ENCODE data around the gene TAC1. TPM values are rescaled to one million over a fixed set of nuclear protein-coding genes. Genes with fewer than 3 reads are reported as not detected.
"Not testable (repeated sequence)": the region's sequence is repeated elsewhere in the genome, so short reads cannot be mapped to it uniquely, and the experiment has no call there.

The TAC1 gene
- total and polyA plus RNA-seq, 4 donors, result not detected

DNA sequence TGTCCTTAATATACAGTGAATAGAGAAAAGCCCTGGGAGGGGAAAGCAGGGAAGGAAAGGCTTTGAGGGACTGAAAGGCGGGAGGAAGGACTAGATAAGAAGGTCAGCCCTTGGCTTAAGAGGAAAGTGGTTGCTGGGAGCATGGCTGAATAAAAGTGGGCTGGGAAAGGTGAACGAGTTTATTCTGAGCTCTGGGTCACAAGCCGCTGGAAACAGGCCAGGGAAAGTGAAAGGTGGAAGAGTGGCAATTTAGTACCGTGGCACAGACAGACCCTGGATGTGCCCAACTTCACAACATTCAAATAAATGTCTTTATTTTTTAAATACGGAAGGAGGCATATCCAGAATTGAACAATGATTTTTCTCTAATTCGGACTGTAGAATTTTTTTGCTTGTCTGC is 39.7 kb downstream of the TAC1 start:
- peaks cover 0 to 4% (median 0%) of the 10 kb centered on the region in 4 donors for H3K27me3 ChIP-seq (ENCODE audit: control insufficient read depth in 4 of 4, insufficient read depth in 4 of 4, low read length in 3 of 4)
- H3K36me3 ChIP-seq (ENCODE audit: control insufficient read depth in 4 of 4, insufficient read depth in 3 of 4, low read depth in 1 of 4, low read length in 3 of 4), result no peaks in the 10 kb centered on the region
- no peak for TF ChIP-seq HNF4G (IDR thresholded peaks at IDR 0.05)
- H3K9ac ChIP-seq (ENCODE audit: low read depth in 1 of 2, low read length in 2 of 2), result no peak overlapping the region
- 52% methylated on average over 6 of the region's 6 CpGs for WGBS
- DNase-seq (ENCODE audit: low spot score), result no peak
- H3K4me1 ChIP-seq (ENCODE audit: control insufficient read depth in 4 of 4, insufficient read depth in 4 of 4, low read length in 3 of 4), result no peaks in the 10 kb centered on the region
- H3K9me3 ChIP-seq (ENCODE audit: control insufficient read depth in 4 of 4, low read length in 3 of 4), result no peaks in the 10 kb centered on the region
- H3K27ac ChIP-seq (ENCODE audit: low read depth in 1 of 2, low read length in 2 of 2), result no peak overlapping the region
- H3K4me3 ChIP-seq (ENCODE audit: low read depth in 1 of 3, low read length in 3 of 3), result no peak overlapping the region

DNA sequence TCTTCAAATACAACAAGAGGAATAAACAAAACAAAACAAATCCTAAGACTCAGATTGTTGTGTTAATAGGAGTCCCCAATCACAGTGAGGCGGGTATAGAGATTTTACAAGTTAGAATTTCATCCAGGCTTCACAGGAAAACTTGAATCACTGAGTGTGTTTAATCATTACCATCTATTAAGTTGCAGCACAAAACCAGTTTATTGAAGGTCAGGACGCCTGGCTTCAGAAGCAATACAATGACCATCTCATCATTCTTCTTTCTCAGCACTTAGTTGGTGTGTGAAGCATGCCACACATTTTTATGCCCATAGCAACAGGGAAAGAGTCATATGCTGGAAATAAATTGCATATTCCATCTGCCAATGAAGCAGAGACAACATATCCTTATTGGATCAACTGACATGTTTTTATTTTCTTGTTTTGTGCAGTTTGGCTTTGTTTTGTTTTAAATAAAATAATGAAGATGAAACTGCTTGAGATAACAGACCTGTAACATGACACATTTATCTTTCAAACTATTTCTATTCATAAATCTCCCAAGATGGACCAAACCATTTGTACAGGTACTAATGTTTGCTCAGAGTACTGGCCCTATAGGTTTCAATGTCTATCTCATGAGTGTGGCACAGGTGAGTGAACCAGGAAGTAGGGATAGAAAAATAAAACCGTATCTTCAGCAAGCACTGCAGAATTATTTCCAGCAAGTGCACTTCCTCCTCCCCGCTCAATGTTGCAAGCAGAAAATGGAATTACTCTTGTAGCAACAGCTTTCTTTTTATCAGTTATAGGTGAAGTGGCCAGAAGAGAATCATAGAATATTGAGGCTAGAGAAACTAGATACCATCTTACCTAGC is 40.4 kb downstream of the TAC1 start:
- no peaks in the 10 kb centered on the region for H3K9me3 ChIP-seq (ENCODE audit: control insufficient read depth in 4 of 4, low read length in 3 of 4)
- TF ChIP-seq TAF1 (conservative IDR thresholded peaks at IDR 0.05) (no peak), EGR1 (IDR thresholded peaks at IDR 0.05; ENCODE audit: low read depth in 2 of 2) (no peak), FOXA2 (IDR thresholded peaks at IDR 0.05) (no peak), RAD21 (IDR thresholded peaks at IDR 0.05) (no peak), YY1 (IDR thresholded peaks at IDR 0.05) (no peak), HNF4A (conservative IDR thresholded peaks at IDR 0.05) (no peak)
- TF ChIP-seq, protein P1, sequence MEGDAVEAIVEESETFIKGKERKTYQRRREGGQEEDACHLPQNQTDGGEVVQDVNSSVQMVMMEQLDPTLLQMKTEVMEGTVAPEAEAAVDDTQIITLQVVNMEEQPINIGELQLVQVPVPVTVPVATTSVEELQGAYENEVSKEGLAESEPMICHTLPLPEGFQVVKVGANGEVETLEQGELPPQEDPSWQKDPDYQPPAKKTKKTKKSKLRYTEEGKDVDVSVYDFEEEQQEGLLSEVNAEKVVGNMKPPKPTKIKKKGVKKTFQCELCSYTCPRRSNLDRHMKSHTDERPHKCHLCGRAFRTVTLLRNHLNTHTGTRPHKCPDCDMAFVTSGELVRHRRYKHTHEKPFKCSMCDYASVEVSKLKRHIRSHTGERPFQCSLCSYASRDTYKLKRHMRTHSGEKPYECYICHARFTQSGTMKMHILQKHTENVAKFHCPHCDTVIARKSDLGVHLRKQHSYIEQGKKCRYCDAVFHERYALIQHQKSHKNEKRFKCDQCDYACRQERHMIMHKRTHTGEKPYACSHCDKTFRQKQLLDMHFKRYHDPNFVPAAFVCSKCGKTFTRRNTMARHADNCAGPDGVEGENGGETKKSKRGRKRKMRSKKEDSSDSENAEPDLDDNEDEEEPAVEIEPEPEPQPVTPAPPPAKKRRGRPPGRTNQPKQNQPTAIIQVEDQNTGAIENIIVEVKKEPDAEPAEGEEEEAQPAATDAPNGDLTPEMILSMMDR (IDR thresholded peaks at IDR 0.05; ENCODE audit: low read depth, low read length, missing input control), result no peak
- TF ChIP-seq, protein P2, sequence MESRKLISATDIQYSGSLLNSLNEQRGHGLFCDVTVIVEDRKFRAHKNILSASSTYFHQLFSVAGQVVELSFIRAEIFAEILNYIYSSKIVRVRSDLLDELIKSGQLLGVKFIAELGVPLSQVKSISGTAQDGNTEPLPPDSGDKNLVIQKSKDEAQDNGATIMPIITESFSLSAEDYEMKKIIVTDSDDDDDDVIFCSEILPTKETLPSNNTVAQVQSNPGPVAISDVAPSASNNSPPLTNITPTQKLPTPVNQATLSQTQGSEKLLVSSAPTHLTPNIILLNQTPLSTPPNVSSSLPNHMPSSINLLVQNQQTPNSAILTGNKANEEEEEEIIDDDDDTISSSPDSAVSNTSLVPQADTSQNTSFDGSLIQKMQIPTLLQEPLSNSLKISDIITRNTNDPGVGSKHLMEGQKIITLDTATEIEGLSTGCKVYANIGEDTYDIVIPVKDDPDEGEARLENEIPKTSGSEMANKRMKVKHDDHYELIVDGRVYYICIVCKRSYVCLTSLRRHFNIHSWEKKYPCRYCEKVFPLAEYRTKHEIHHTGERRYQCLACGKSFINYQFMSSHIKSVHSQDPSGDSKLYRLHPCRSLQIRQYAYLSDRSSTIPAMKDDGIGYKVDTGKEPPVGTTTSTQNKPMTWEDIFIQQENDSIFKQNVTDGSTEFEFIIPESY (IDR thresholded peaks at IDR 0.05), result no peak
- TF ChIP-seq, protein P3, sequence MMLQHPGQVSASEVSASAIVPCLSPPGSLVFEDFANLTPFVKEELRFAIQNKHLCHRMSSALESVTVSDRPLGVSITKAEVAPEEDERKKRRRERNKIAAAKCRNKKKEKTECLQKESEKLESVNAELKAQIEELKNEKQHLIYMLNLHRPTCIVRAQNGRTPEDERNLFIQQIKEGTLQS (IDR thresholded peaks at IDR 0.05), result no peak
- TF ChIP-seq, protein P4, sequence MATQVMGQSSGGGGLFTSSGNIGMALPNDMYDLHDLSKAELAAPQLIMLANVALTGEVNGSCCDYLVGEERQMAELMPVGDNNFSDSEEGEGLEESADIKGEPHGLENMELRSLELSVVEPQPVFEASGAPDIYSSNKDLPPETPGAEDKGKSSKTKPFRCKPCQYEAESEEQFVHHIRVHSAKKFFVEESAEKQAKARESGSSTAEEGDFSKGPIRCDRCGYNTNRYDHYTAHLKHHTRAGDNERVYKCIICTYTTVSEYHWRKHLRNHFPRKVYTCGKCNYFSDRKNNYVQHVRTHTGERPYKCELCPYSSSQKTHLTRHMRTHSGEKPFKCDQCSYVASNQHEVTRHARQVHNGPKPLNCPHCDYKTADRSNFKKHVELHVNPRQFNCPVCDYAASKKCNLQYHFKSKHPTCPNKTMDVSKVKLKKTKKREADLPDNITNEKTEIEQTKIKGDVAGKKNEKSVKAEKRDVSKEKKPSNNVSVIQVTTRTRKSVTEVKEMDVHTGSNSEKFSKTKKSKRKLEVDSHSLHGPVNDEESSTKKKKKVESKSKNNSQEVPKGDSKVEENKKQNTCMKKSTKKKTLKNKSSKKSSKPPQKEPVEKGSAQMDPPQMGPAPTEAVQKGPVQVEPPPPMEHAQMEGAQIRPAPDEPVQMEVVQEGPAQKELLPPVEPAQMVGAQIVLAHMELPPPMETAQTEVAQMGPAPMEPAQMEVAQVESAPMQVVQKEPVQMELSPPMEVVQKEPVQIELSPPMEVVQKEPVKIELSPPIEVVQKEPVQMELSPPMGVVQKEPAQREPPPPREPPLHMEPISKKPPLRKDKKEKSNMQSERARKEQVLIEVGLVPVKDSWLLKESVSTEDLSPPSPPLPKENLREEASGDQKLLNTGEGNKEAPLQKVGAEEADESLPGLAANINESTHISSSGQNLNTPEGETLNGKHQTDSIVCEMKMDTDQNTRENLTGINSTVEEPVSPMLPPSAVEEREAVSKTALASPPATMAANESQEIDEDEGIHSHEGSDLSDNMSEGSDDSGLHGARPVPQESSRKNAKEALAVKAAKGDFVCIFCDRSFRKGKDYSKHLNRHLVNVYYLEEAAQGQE (IDR thresholded peaks at IDR 0.05), result no peak
- no peak overlapping the region for H3K9ac ChIP-seq (ENCODE audit: low read depth in 1 of 2, low read length in 2 of 2)
- no peak overlapping the region for H3K27ac ChIP-seq (ENCODE audit: low read depth in 1 of 2, low read length in 2 of 2)
- H3K27me3 ChIP-seq (ENCODE audit: control insufficient read depth in 4 of 4, insufficient read depth in 4 of 4, low read length in 3 of 4), result peaks cover 0 to 4% (median 2%) of the 10 kb centered on the region in 4 donors
- 59% methylated on average over 4 of the region's 4 CpGs for WGBS
- DNase-seq (ENCODE audit: low spot score), result no peak
- no peaks in the 10 kb centered on the region for H3K4me1 ChIP-seq (ENCODE audit: control insufficient read depth in 4 of 4, insufficient read depth in 4 of 4, low read length in 3 of 4)
- H3K4me3 ChIP-seq (ENCODE audit: low read depth in 1 of 3, low read length in 3 of 3), result no peak overlapping the region
- H3K36me3 ChIP-seq (ENCODE audit: control insufficient read depth in 4 of 4, insufficient read depth in 3 of 4, low read depth in 1 of 4, low read length in 3 of 4), result no peaks in the 10 kb centered on the region

DNA sequence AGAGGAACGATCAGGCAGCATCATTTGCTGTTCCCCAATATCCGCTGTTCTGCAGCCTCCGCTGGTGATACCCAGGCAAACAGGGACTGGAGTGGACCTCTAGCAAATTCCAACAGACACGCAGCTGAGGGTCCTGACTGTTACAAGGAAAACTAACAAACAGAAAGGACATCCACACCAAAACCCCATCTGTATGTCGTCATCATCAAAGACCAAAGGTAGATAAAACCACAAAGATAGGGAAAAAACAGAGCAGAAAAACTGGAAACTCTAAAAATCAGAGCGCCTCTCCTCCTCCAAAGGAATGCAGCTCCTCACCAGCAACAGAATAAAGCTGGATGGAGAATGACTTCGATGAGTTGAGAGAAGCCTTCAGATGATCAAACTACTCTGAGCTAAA is 54.5 kb downstream of the TAC1 start:
- H3K4me1 ChIP-seq (ENCODE audit: control insufficient read depth in 4 of 4, insufficient read depth in 4 of 4, low read length in 3 of 4); H3K9ac ChIP-seq (ENCODE audit: low read depth in 1 of 2, low read length in 2 of 2); H3K27ac ChIP-seq (ENCODE audit: low read depth in 1 of 2, low read length in 2 of 2); DNase-seq (ENCODE audit: low spot score); H3K9me3 ChIP-seq (ENCODE audit: control insufficient read depth in 4 of 4, low read length in 3 of 4); H3K36me3 ChIP-seq (ENCODE audit: control insufficient read depth in 4 of 4, insufficient read depth in 3 of 4, low read depth in 1 of 4, low read length in 3 of 4); H3K4me3 ChIP-seq (ENCODE audit: low read depth in 1 of 3, low read length in 3 of 3); H3K27me3 ChIP-seq (ENCODE audit: control insufficient read depth in 4 of 4, insufficient read depth in 4 of 4, low read length in 3 of 4): not testable (repeated sequence)
- 76% methylated on average over 7 of the region's 7 CpGs for WGBS

All from liver (tissue), 9 donors.